SU-DHL-6 (cell line): Measurements from ENCODE around the gene LGR4.

ENCODE experiments used
- CTCF ChIP-seq: fragments of 200-600 bp; sonication (generic); IDR thresholded peaks from one replicate; pipeline ENCODE4 v1.5.1; 2017; ENCODE audit warnings: antibody characterized with exemption, mild to moderate bottlenecking, low read length, moderate library complexity; ENCODE audit not compliant: insufficient read depth, poor library complexity, severe bottlenecking
- EZH2phosphoT487 ChIP-seq: fragments of 200-600 bp; sonication (generic), shearing (Covaris generic); conservative IDR thresholded peaks from 2 replicates; pipeline ENCODE4 v1.6.1; 2018; ENCODE audit warnings: mild to moderate bottlenecking, antibody characterized with exemption, low read length, moderate library complexity, mixed read lengths

GRCh38 chr11:27506200-27507182, 33.9 kb upstream of the LGR4 start, which contains the start of gene LIN7C:
- no peak for TF ChIP-seq CTCF
- no peak for TF ChIP-seq EZH2phosphoT487
